Measurements from ENCODE around the gene HELZ.

DNA sequence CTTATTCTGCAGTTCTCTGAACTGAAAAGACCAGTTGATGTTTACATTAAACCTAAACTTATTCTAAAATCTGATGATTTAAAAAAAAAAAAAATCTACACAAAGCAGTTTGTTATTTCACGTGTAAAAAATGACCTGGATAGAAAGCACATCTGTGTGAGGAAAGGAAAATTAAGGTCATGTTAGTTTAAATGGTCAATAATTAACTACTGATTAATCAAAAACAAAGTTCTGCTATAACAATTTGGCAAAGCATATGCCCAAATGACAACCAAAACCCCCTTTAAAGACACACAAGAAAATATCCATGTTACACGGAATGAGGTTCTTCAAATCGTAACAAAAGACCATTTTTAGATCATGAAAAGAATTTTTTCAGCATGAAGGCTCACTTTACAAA, 170.2 kb downstream of the HELZ start:
- TF ChIP-seq, protein P1, sequence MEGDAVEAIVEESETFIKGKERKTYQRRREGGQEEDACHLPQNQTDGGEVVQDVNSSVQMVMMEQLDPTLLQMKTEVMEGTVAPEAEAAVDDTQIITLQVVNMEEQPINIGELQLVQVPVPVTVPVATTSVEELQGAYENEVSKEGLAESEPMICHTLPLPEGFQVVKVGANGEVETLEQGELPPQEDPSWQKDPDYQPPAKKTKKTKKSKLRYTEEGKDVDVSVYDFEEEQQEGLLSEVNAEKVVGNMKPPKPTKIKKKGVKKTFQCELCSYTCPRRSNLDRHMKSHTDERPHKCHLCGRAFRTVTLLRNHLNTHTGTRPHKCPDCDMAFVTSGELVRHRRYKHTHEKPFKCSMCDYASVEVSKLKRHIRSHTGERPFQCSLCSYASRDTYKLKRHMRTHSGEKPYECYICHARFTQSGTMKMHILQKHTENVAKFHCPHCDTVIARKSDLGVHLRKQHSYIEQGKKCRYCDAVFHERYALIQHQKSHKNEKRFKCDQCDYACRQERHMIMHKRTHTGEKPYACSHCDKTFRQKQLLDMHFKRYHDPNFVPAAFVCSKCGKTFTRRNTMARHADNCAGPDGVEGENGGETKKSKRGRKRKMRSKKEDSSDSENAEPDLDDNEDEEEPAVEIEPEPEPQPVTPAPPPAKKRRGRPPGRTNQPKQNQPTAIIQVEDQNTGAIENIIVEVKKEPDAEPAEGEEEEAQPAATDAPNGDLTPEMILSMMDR (IDR thresholded peaks at IDR 0.05), result no peak
- TF ChIP-seq POLR2A (IDR thresholded peaks at IDR 0.05), result no peak
- TF ChIP-seq EP300 (IDR thresholded peaks at IDR 0.05), result no peak
